ENCODE results near the gene RYR2.

GRCh38 chr1:237834048-237834447, 792.1 kb downstream of the RYR2 start:
- TF ChIP-seq, protein P1, sequence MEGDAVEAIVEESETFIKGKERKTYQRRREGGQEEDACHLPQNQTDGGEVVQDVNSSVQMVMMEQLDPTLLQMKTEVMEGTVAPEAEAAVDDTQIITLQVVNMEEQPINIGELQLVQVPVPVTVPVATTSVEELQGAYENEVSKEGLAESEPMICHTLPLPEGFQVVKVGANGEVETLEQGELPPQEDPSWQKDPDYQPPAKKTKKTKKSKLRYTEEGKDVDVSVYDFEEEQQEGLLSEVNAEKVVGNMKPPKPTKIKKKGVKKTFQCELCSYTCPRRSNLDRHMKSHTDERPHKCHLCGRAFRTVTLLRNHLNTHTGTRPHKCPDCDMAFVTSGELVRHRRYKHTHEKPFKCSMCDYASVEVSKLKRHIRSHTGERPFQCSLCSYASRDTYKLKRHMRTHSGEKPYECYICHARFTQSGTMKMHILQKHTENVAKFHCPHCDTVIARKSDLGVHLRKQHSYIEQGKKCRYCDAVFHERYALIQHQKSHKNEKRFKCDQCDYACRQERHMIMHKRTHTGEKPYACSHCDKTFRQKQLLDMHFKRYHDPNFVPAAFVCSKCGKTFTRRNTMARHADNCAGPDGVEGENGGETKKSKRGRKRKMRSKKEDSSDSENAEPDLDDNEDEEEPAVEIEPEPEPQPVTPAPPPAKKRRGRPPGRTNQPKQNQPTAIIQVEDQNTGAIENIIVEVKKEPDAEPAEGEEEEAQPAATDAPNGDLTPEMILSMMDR (IDR thresholded peaks at IDR 0.05): no peak
- TF ChIP-seq EZH2 (IDR thresholded peaks at IDR 0.05; ENCODE audit: borderline replicate concordance, insufficient read depth, low read depth, low read length, poor library complexity, severe bottlenecking): no peak
